HCT116 (cell line): ENCODE measurements around the gene MEGF10.

Source experiments
- ATF3 ChIP-seq: IDR thresholded peaks from 2 replicates; pipeline ENCODE4 v1.6.1; 2012
- CEBPB ChIP-seq: IDR thresholded peaks from 2 replicates; pipeline ENCODE4 v1.6.1; 2012; ENCODE audit warnings: low read depth
- CTCF ChIP-seq, 3 experiments: fragments of 200-600 bp in 1 of 3; sonication (generic) in 1 of 3; IDR thresholded peaks in 2 of 3; conservative IDR thresholded peaks in 1 of 3; 2 replicates each; pipeline ENCODE4 v1.5.1; 2012 to 2017; ENCODE audit warnings: low read depth in 2 of 3, low read length in 2 of 3, antibody characterized with exemption in 1 of 3, borderline replicate concordance in 1 of 3, control low read depth in 1 of 3, mild to moderate bottlenecking in 1 of 3, mixed read lengths in 1 of 3, mixed run types in 1 of 3, moderate library complexity in 1 of 3; ENCODE audit not compliant: insufficient read depth in 1 of 3
- ELF1 ChIP-seq: IDR thresholded peaks from 2 replicates; pipeline ENCODE4 v1.6.1; 2012; ENCODE audit warnings: low read depth, borderline replicate concordance
- EZH2phosphoT487 ChIP-seq: fragments of 200-600 bp; IDR thresholded peaks from 2 replicates; pipeline ENCODE4 v1.6.1; 2018; ENCODE audit warnings: antibody characterized with exemption, borderline replicate concordance
- MAX ChIP-seq: IDR thresholded peaks from 2 replicates; pipeline ENCODE4 v1.6.1; 2012
- POLR2A ChIP-seq: IDR thresholded peaks from 2 replicates; pipeline ENCODE4 v1.7.0; 2011; ENCODE audit warnings: borderline replicate concordance; ENCODE audit not compliant: insufficient read depth, insufficient read length; ENCODE audit errors: extremely low read depth
- POLR2AphosphoS5 ChIP-seq: IDR thresholded peaks from 2 replicates; pipeline ENCODE4 v1.6.1; 2011; ENCODE audit warnings: mild to moderate bottlenecking, low read depth, low read length, moderate library complexity
- RAD21 ChIP-seq: IDR thresholded peaks from 2 replicates; pipeline ENCODE4 v1.6.1; 2012; ENCODE audit warnings: low read depth, mild to moderate bottlenecking
- REST ChIP-seq: IDR thresholded peaks from 2 replicates; pipeline ENCODE4 v1.6.1; 2012; ENCODE audit warnings: low read depth
- SRF ChIP-seq: IDR thresholded peaks from 2 replicates; pipeline ENCODE4 v1.6.1; 2012; ENCODE audit warnings: low read depth
- TCF7L2 ChIP-seq: IDR thresholded peaks from 2 replicates; pipeline ENCODE4 v1.7.0; 2011; ENCODE audit warnings: borderline replicate concordance, inconsistent platforms; ENCODE audit not compliant: insufficient read depth, insufficient read length; ENCODE audit errors: extremely low read depth
- YY1 ChIP-seq: IDR thresholded peaks from 2 replicates; pipeline ENCODE4 v1.6.1; 2011; ENCODE audit warnings: low read length, low read depth, moderate library complexity, mild to moderate bottlenecking; ENCODE audit not compliant: insufficient replicate concordance; ENCODE audit errors: extremely low read depth
- ZBTB33 ChIP-seq: IDR thresholded peaks from 2 replicates; pipeline ENCODE4 v1.6.1; 2011; ENCODE audit warnings: mild to moderate bottlenecking, low read length, moderate library complexity; ENCODE audit not compliant: insufficient replicate concordance; ENCODE audit errors: extremely low read depth

- TF ChIP-seq SRF (no peak), POLR2A (no peak), ZBTB33 (no peak), EZH2phosphoT487 (no peak), YY1 (no peak), POLR2AphosphoS5 (no peak), CTCF (IDR thresholded peaks at IDR 0.05 in 2 of 3, conservative IDR thresholded peaks at IDR 0.05 in 1 of 3; ENCODE audit: borderline replicate concordance in 1 of 3, insufficient read depth in 1 of 3, low read depth in 2 of 3, low read length in 2 of 3) (no peak), RAD21 (no peak), REST (no peak), MAX (no peak), TCF7L2 (no peak), CEBPB (no peak), ATF3 (no peak), ELF1 (no peak)
These were observed 110.5 kb downstream of the MEGF10 start for GRCh38 chr5:127400946-127401670.
